ENCODE data around the gene SPOCK3. TPM values are rescaled to one million over a fixed set of nuclear protein-coding genes. Genes with fewer than 3 reads are reported as not detected.

The SPOCK3 gene
- total RNA-seq, 1 experiment from 2014 or later: 0.24 TPM

DNA sequence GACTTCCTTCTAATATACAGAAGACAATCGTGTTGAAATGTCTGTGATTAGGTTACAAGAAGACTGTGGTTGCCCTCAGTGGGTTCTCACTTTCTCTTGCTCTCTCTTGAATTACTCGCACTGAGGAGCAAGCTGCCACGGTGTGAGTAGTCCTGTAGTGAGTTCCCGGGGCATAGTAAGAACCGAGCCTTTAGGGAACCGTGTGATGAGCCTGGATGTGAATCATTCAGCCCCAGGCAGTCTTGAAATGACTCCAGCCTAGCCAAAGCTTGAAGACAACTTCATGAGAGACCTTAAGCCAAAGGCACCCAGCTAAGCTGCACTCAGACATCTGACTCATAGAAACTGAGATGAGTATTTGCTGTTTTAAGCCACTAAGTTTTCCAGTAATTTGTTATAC, 292.7 kb downstream of the SPOCK3 start:
- no peak for TF ChIP-seq STAT6 (CRISPR knock-in tag; conservative IDR thresholded peaks at IDR 0.05; ENCODE audit: low read depth)
- TF ChIP-seq, protein P1, sequence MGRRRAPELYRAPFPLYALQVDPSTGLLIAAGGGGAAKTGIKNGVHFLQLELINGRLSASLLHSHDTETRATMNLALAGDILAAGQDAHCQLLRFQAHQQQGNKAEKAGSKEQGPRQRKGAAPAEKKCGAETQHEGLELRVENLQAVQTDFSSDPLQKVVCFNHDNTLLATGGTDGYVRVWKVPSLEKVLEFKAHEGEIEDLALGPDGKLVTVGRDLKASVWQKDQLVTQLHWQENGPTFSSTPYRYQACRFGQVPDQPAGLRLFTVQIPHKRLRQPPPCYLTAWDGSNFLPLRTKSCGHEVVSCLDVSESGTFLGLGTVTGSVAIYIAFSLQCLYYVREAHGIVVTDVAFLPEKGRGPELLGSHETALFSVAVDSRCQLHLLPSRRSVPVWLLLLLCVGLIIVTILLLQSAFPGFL (CRISPR knock-in tag; IDR thresholded peaks at IDR 0.05; ENCODE audit: borderline replicate concordance): no peak
- no peak for TF ChIP-seq ZBTB21 (CRISPR knock-in tag; IDR thresholded peaks at IDR 0.05; ENCODE audit: borderline replicate concordance)
- TF ChIP-seq FOXJ3 (CRISPR knock-in tag; IDR thresholded peaks at IDR 0.05; ENCODE audit: borderline replicate concordance): no peak
- CTCF ChIA-PET: no interaction called here
- H3K36me3 Mint-ChIP-seq: no peaks in the 10 kb centered on the region
- H3K27ac Mint-ChIP-seq: no peak overlapping the region
- POLR2A ChIA-PET: no interaction called here
- ATAC-seq (no peak), DNase-seq (ENCODE audit: low spot score) (no peak)
- no peaks in the 10 kb centered on the region for H3K4me1 Mint-ChIP-seq
- H3K9me3 Mint-ChIP-seq: no peaks in the 10 kb centered on the region
- no peaks in the 10 kb centered on the region for H3K27me3 Mint-ChIP-seq (ENCODE audit: low read depth)
- H3K4me3 Mint-ChIP-seq: no peak overlapping the region

DNA sequence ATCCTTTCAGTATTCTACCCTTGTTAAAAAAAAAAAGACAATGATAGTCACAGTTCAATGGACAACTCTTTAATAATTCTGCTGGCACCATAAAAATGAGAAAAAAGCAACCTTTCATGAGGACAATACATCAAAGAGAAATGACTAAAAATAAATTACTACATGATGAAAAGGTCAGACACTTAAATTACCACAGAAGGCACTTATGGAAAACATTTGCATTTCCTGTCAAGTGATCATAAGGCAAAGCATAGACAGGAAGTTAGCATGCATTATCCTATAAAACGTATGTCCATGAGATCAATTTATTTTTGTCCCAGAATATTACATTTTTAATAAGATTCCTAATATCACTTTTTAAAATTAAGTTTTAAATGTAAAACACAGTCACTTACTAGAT, 303.8 kb downstream of the SPOCK3 start:
- Mint-ChIP-seq H3K4me3 (no peak overlapping the region), H3K27ac (no peak overlapping the region), H3K9me3 (peaks cover 4% of the 10 kb centered on the region; the same call in 1 of the 2 replicates), H3K36me3 (no peaks in the 10 kb centered on the region), H3K27me3 (ENCODE audit: low read depth) (no peaks in the 10 kb centered on the region), H3K4me1 (no peaks in the 10 kb centered on the region)
- TF ChIP-seq, protein P2, sequence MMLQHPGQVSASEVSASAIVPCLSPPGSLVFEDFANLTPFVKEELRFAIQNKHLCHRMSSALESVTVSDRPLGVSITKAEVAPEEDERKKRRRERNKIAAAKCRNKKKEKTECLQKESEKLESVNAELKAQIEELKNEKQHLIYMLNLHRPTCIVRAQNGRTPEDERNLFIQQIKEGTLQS (CRISPR knock-in tag; conservative IDR thresholded peaks at IDR 0.05): no peak
- TF ChIP-seq CREB1 (CRISPR knock-in tag; IDR thresholded peaks at IDR 0.05): no peak
- TF ChIP-seq, protein P3, sequence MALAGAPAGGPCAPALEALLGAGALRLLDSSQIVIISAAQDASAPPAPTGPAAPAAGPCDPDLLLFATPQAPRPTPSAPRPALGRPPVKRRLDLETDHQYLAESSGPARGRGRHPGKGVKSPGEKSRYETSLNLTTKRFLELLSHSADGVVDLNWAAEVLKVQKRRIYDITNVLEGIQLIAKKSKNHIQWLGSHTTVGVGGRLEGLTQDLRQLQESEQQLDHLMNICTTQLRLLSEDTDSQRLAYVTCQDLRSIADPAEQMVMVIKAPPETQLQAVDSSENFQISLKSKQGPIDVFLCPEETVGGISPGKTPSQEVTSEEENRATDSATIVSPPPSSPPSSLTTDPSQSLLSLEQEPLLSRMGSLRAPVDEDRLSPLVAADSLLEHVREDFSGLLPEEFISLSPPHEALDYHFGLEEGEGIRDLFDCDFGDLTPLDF (CRISPR knock-in tag; IDR thresholded peaks at IDR 0.05): no peak
- POLR2A ChIA-PET: no interaction called here
- CTCF ChIA-PET: no interaction called here
- no peak for ATAC-seq
- DNase-seq (ENCODE audit: low spot score): no peak

- ChIA-PET POLR2A (no interaction called here), CTCF (no interaction called here)
- no peak for TF ChIP-seq ATF2 (CRISPR knock-in tag; IDR thresholded peaks at IDR 0.05; ENCODE audit: borderline replicate concordance, low read depth)
- DNase-seq (ENCODE audit: low spot score) (no peak), ATAC-seq (no peak)
- Mint-ChIP-seq H3K36me3 (no peaks in the 10 kb centered on the region), H3K4me3 (no peak overlapping the region), H3K27ac (no peak overlapping the region), H3K27me3 (ENCODE audit: low read depth) (no peaks in the 10 kb centered on the region), H3K4me1 (no peaks in the 10 kb centered on the region), H3K9me3 (no peaks in the 10 kb centered on the region)
Observed at GRCh38 chr4:166924424-166924823, 309.9 kb downstream of the SPOCK3 start.

DNA sequence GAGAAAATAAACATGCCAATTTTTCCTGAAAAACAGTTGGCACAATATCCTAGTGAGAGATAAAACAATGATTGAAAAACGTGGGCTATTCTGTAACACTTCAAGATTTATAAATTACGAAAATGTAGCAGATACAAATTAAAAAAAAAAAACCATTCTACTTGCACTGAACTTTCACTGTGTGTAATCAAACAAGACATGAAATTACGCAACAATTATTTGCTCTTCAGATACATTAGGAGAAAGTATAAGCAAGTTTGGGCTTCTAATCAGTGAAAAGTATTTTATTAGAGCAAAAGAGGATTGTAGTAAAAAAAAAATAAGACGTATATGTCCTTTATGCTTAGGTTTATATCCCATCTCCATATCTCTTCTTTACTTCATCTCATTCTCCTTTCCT, 320.4 kb downstream of the SPOCK3 start:
- H3K36me3 Mint-ChIP-seq: no peaks in the 10 kb centered on the region
- POLR2A ChIA-PET: no interaction called here
- no peak overlapping the region for H3K27ac Mint-ChIP-seq
- CTCF ChIA-PET: no interaction called here
- H3K4me3 Mint-ChIP-seq: no peak overlapping the region
- TF ChIP-seq RELA (CRISPR knock-in tag; IDR thresholded peaks at IDR 0.05; ENCODE audit: borderline replicate concordance): no peak
- no peak for TF ChIP-seq GRHL2 (CRISPR knock-in tag; IDR thresholded peaks at IDR 0.05; ENCODE audit: insufficient replicate concordance, severe bottlenecking)
- TF ChIP-seq FOXJ3 (CRISPR knock-in tag; IDR thresholded peaks at IDR 0.05; ENCODE audit: borderline replicate concordance): no peak
- no peak for TF ChIP-seq GABPB1 (CRISPR knock-in tag; IDR thresholded peaks at IDR 0.05)
- TF ChIP-seq, protein P4, sequence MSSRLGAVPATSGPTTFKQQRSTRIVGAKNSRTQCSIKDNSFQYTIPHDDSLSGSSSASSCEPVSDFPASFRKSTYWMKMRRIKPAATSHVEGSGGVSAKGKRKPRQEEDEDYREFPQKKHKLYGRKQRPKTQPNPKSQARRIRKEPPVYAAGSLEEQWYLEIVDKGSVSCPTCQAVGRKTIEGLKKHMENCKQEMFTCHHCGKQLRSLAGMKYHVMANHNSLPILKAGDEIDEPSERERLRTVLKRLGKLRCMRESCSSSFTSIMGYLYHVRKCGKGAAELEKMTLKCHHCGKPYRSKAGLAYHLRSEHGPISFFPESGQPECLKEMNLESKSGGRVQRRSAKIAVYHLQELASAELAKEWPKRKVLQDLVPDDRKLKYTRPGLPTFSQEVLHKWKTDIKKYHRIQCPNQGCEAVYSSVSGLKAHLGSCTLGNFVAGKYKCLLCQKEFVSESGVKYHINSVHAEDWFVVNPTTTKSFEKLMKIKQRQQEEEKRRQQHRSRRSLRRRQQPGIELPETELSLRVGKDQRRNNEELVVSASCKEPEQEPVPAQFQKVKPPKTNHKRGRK (CRISPR knock-in tag; IDR thresholded peaks at IDR 0.05; ENCODE audit: borderline replicate concordance): no peak
- TF ChIP-seq TP53 (CRISPR knock-in tag; IDR thresholded peaks at IDR 0.05): no peak
- no peak for TF ChIP-seq JUN (CRISPR knock-in tag; IDR thresholded peaks at IDR 0.05)
- no peak for TF ChIP-seq ZNF317 (CRISPR knock-in tag; IDR thresholded peaks at IDR 0.05; ENCODE audit: borderline replicate concordance, low read depth)
- no peak for TF ChIP-seq ZNF532 (CRISPR knock-in tag; IDR thresholded peaks at IDR 0.05; ENCODE audit: borderline replicate concordance)
- DNase-seq (ENCODE audit: low spot score): no peak
- H3K9me3 Mint-ChIP-seq: no peaks in the 10 kb centered on the region
- ATAC-seq: no peak
- H3K4me1 Mint-ChIP-seq: no peaks in the 10 kb centered on the region
- H3K27me3 Mint-ChIP-seq (ENCODE audit: low read depth): no peaks in the 10 kb centered on the region

Measured in WTC11 (cell line).